NT2/D1 (cell line): ENCODE data around the gene SRCAP.

ENCODE experiments used
- YY1 ChIP-seq: IDR thresholded peaks from 2 replicates; pipeline ENCODE4 v1.6.1; 2011; ENCODE audit not compliant: insufficient read length, insufficient read depth
- ZNF274 ChIP-seq: IDR thresholded peaks from 2 replicates; pipeline ENCODE4 v1.6.1; 2011; ENCODE audit warnings: mild to moderate bottlenecking, low read depth, low read length

DNA sequence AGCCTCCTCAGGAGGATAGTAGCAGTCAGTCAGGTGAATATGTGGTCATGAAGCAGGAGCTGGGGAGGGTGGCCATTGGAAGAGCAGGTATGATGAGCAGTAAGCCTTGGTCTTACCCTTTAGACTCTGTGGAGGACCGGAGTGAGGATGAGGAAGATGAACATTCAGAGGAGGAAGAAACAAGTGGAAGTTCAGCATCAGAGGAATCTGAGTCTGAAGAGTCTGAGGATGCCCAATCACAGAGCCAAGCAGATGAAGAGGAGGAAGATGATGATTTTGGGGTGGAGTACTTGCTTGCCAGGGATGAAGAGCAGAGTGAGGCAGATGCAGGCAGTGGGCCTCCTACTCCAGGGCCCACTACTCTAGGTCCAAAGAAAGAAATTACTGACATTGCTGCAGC is 12.7 kb downstream of the SRCAP start:
- no peak for TF ChIP-seq YY1
- no peak for TF ChIP-seq ZNF274
